SHP77 (cell line): ENCODE data around the gene RHO.

Experiments
- DNase-seq, 2 experiments: peaks; one replicate each; lab custom pipeline; 2025; lab: John Stamatoyannopoulos, UW

The RHO gene

DNA sequence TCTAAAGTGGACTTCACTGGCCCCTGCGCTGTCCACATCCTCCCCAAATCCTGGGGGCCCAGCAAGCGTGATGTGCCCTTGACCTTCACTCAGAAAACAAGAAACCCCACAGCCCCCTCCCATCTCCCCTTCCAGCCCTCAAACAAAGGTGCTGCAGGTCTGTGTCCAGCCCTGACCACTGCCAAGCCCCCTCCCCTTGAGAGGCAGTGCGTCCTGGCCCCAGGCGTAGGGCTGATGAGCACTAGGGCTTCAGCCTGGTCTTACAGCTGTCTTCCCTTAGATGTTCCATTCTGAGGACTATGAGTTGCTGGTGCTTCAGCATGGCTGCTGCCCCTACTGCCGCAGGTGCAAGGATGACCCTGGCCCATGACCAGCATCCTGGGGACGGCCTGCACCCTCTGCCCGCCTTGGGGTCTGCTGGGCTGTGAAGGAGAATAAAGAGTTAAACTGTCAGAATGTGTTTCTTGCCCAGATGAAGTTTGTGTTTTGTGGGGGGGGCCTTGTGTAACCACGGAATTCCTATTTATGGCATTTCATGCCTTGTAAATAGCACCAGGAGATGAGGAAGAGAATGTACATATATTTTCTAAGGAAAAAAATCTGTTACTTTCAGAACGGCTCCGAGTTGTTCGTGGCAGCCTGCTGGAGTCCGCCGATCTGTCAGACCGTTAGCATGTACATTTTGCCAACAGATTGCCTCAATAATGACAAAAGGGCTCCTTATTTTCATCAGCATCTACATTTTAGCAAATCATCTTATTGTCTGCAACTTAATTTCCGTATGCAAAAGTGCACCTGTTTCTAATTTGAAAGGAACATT is 8.3 kb upstream of the RHO start:
- no peak for DNase-seq

DNA sequence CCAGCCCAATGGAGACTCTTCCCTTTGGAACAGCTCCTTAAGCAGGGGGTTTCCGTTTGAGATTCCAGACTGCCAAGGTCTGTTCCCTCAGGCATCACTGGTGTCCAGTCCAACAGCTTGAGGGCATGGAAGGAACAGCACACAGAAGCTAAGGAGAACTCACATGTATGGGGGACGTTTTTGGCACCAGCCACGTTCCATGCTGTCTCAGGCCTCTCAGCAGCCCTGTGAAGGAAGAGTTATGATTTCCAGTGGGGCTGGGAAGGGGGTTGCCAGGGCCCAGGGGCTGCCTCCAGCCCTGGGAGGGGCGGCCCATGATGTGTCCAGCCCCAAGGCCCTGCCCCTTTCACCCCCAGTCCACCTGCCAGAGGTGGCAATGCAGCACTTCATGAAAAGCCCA is 7.5 kb upstream of the RHO start:
- DNase-seq = no peak

DNA sequence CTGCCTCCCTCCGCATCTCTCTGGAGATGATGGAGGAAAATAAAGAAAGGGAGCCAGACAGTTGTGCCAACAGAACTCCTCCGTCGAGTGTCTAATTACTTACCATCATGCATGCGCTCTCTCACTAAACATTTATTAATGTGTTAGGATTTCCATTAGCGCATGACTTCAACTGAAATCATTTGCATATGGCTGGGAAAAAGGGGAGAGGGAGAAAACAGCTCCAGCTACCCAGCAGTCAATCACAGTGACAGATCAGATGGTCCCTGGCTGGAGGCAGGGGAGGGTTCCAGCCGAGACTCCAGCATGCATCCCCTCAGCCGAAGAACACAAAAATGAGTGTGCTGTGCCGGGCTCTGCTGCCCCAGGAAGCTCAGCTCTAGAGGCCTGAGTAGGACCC is 6.8 kb upstream of the RHO start:
- no peak for DNase-seq

DNA sequence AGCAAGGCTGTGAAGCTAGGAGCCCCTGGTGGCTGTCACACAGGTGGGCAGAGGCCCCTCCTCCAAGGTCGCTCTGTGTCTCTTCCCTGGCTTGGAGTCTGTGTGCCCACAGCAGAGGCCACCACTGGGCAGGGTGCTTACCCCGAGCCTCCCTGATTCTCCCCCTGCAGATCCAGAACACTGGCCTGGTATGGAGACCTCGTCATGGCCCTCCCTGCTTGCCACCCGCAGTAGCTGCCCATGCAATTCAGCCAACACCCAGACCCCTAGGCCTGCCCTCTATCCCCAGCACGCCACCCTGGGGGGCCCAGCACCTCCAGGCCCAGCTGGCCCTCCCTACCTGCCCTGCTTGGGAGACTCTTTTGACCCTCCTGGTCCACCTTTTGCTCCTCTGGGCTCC is 5.5 kb upstream of the RHO start:
- no peak for DNase-seq

DNA sequence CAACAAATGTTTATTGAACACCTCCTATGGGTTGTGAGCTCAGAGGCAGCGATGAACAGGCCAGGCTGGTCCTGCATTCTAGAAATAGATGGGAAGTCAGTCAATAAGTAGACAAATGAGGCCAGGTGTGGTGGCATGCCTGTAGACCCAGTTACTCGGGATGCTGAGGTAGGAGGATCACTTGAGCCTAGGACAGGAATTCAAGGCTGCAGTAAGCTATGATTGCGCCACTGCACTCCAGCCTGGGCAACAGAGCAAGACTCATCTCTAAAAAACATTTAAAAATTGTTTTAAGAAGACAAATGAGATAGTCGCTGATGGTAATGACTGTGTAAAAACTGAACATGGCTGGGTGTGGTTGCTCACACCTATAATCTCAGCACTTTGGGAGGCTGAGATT is 4.4 kb upstream of the RHO start:
- DNase-seq = no peak

DNA sequence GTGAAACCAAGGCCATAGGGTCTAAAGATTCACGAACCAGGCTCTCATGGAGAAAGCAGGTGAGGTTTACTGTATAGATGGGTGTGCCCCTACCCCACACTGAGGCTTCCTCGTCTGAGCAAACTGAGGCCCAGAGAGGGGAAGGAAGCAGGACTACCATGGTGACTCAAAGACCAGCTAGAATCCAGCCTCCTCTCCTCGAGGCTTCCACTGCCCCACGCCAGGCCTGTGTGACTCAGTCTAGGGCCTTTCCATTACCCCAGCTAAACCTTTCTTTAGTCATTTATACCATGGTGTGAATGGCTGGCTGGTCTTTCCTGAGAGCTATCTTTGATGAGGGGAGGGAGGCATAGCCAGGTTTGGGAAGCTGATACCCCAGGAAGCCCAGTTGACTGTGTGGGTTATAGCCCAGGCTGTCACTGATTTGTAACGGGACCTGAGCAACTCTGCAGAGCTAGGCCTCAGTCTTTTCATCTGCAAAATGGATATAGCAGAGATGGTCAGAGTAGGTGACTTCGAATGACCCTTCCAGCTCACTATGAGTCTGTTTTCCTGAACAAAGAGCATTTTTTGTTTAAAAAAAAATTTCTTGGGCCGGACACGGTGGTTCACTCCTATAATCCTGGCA is 3.0 kb upstream of the RHO start:
- DNase-seq = no peak

DNA sequence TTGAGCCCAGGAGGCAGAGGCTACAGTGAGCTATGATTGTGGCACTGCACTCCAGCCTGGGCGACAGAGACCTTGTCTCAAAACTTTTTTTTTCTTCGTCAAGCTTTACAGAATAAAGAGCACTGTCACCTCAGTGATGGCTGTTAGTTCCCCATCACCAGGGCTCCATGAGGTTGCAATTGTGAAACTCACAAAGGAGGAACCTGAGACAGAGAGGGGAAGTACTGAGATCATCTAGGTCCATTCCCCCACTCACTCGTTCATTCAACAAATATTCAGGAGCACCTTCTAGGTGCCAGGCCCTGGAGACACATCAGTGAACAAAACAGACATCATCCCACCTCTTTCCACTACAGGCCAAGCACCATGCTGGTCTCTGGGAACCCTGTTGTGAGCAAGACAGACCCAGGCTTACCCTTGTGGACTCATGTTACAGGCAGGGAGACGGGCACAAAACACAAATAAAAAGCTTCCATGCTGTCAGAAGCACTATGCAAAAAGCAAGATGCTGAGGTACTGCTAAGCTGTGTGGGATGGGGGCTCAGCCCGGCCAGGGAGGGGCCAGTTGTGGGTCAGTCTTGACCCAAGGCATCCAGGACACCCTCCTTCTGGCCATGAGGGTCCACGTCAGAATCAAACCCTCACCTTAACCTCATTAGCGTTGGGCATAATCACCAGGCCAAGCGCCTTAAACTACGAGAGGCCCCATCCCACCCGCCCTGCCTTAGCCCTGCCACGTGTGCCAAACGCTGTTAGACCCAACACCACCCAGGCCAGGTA is 2.1 kb upstream of the RHO start:
- DNase-seq = no peak

DNA sequence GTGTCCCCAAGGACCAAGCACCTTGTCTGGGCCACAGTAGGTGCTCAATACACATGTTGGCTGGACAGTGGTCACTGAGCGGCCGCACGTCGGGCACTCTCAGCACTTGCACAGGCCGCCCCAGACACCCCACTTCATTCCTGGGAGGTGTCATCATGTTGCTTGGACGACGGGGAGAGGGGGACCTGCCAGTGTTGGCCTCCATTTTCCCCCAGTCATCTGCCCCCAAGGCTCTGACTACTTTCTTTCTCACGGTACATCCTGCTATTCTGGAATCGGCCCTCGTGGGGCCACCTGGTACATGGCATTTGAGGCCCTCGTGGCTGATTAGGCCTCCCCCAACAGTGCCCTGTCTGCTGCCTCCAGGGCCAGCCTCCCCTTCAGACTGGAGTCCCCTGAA is 1.2 kb upstream of the RHO start:
- DNase-seq = no peak

DNA sequence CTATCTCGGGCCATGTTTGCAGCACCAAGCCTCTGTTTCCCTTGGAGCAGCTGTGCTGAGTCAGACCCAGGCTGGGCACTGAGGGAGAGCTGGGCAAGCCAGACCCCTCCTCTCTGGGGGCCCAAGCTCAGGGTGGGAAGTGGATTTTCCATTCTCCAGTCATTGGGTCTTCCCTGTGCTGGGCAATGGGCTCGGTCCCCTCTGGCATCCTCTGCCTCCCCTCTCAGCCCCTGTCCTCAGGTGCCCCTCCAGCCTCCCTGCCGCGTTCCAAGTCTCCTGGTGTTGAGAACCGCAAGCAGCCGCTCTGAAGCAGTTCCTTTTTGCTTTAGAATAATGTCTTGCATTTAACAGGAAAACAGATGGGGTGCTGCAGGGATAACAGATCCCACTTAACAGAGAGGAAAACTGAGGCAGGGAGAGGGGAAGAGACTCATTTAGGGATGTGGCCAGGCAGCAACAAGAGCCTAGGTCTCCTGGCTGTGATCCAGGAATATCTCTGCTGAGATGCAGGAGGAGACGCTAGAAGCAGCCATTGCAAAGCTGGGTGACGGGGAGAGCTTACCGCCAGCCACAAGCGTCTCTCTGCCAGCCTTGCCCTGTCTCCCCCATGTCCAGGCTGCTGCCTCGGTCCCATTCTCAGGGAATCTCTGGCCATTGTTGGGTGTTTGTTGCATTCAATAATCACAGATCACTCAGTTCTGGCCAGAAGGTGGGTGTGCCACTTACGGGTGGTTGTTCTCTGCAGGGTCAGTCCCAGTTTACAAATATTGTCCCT is 1.2 kb downstream of the RHO start:
- no peak for DNase-seq

DNA sequence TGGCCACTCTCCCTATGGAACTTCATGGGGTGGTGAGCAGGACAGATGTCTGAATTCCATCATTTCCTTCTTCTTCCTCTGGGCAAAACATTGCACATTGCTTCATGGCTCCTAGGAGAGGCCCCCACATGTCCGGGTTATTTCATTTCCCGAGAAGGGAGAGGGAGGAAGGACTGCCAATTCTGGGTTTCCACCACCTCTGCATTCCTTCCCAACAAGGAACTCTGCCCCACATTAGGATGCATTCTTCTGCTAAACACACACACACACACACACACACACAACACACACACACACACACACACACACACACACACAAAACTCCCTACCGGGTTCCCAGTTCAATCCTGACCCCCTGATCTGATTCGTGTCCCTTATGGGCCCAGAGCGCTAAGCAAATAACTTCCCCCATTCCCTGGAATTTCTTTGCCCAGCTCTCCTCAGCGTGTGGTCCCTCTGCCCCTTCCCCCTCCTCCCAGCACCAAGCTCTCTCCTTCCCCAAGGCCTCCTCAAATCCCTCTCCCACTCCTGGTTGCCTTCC is 1.9 kb downstream of the RHO start:
- DNase-seq = no peak

DNA sequence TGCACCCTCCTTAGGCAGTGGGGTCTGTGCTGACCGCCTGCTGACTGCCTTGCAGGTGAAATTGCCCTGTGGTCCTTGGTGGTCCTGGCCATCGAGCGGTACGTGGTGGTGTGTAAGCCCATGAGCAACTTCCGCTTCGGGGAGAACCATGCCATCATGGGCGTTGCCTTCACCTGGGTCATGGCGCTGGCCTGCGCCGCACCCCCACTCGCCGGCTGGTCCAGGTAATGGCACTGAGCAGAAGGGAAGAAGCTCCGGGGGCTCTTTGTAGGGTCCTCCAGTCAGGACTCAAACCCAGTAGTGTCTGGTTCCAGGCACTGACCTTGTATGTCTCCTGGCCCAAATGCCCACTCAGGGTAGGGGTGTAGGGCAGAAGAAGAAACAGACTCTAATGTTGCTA is 2.4 kb downstream of the RHO start:
- DNase-seq = no peak

DNA sequence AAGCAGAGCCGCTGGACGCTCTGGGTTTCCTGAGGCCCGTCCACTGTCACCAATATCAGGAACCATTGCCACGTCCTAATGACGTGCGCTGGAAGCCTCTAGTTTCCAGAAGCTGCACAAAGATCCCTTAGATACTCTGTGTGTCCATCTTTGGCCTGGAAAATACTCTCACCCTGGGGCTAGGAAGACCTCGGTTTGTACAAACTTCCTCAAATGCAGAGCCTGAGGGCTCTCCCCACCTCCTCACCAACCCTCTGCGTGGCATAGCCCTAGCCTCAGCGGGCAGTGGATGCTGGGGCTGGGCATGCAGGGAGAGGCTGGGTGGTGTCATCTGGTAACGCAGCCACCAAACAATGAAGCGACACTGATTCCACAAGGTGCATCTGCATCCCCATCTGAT is 3.3 kb downstream of the RHO start:
- DNase-seq = no peak

DNA sequence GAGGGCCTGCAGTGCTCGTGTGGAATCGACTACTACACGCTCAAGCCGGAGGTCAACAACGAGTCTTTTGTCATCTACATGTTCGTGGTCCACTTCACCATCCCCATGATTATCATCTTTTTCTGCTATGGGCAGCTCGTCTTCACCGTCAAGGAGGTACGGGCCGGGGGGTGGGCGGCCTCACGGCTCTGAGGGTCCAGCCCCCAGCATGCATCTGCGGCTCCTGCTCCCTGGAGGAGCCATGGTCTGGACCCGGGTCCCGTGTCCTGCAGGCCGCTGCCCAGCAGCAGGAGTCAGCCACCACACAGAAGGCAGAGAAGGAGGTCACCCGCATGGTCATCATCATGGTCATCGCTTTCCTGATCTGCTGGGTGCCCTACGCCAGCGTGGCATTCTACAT is 3.8 kb downstream of the RHO start:
- no peak for DNase-seq

DNA sequence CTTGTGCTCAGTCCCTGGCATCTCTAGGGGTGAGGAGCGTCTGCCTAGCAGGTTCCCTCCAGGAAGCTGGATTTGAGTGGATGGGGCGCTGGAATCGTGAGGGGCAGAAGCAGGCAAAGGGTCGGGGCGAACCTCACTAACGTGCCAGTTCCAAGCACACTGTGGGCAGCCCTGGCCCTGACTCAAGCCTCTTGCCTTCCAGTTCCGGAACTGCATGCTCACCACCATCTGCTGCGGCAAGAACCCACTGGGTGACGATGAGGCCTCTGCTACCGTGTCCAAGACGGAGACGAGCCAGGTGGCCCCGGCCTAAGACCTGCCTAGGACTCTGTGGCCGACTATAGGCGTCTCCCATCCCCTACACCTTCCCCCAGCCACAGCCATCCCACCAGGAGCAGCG is 5.0 kb downstream of the RHO start:
- DNase-seq = no peak

DNA sequence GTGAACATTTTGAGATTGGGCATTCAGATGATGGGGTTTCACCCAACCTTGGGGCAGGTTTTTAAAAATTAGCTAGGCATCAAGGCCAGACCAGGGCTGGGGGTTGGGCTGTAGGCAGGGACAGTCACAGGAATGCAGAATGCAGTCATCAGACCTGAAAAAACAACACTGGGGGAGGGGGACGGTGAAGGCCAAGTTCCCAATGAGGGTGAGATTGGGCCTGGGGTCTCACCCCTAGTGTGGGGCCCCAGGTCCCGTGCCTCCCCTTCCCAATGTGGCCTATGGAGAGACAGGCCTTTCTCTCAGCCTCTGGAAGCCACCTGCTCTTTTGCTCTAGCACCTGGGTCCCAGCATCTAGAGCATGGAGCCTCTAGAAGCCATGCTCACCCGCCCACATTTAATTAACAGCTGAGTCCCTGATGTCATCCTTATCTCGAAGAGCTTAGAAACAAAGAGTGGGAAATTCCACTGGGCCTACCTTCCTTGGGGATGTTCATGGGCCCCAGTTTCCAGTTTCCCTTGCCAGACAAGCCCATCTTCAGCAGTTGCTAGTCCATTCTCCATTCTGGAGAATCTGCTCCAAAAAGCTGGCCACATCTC is 6.1 kb downstream of the RHO start:
- DNase-seq = no peak

DNA sequence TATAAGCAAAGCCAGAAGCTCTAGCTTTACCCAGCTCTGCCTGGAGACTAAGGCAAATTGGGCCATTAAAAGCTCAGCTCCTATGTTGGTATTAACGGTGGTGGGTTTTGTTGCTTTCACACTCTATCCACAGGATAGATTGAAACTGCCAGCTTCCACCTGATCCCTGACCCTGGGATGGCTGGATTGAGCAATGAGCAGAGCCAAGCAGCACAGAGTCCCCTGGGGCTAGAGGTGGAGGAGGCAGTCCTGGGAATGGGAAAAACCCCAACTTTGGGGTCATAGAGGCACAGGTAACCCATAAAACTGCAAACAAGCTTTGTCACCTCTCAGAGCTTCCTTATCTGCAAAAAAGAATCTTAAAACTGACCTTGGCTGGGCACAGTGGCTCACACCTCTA is 6.6 kb downstream of the RHO start:
- DNase-seq = no peak

DNA sequence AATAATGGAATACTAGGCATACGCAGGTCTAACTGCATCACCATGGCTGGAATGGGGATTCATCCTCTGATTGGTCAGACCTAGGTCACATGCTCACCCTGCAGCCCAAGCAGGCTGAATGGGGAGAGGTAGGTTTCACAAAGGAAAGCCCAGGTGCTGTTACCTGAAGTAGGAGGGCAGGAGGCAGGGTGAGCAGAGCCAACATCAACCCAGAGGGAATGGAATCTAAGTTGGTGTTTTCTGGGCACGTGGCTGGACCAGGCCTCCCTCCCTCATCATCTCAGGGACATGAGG is 7.9 kb downstream of the RHO start:
- no peak for DNase-seq

DNA sequence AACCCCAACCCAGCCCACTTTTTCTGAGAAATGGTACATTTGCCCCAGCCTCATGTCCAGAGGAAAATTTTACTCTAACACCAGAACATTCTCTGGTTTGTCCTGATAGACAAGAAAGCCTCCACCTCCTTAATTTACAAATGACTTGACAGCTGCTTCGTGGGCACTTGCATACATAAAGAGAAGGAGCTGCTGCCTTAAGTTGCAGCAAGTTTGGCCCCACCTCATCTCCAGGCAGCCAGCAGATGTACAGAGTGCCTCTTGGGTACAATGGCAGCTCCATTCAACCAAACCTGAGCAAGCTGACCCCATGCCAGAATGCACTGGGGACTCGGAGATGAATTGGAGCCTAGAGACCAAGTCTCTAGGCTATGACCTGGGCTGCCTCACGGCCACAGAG is 8.4 kb downstream of the RHO start:
- DNase-seq = no peak

DNA sequence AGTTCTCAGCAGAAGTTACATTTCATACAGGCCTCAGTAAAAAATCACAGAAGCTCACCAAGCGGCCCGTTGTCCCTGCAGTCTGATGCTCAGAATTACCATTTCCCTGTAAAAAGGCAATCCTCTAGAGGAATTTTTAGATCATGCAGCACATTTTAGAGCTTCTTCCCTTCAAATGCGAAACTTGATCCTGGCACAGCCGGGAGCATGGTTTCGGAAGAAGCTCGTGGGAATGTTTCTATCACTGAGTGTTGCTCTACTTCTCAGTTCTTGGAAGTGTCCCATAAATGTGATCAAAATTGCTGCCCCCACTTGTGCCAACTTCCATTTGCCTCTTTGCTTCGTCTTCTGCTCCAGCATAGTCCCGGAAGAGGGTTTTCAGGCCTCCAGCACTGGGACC is 10.8 kb downstream of the RHO start:
- DNase-seq = no peak

DNA sequence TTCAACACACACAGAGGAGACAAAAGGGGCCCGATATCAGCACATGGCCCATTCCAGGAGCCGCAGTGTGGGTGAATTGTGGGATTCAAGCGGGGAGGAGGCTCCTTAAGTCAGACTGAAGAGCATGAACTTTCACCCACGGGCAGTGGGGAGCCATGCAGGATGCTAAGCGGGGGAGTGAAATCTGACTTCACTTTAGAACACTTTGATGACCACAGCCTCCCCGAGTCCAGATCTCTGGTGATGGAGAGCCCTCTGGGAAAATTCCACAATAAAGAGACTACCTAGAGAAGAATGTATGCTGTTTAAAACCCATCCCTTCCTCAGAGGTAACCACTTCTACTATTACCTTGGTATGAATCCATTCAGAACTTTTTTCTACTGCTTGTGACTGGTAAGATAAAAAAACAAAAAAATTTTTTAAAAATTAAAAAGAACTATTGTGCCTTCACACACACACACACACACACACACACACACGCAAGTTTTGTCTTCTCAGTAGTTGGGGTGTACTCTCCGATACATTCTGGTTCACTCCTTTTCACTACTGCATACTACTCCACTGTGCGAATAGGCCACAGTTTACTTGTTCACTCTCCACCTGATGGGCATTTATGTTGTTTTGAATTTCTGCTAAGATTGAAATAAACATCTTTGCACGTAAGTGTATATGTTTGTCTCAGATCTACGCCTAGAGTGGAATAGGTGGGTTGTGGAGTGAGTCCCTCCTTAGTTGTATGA is 12.5 kb downstream of the RHO start:
- no peak for DNase-seq

DNA sequence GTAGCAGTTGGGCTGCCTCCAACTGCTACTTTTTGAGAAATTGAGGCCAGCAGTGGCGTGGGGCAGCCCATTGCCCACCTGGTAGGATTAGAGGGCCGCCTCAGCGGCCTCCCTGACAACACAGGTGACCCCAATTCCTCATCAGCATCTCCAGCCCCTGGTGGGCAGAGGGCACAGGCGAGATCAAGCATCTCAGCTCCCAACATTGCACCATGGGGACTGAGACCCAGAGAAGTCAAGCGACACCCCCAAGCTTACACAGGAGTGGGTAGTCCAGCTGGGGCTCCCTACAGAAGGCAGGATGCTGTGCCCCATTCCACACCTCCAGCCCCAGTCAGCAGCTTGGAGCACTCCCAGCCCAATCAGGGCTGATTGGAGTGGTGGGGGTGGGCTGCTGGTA is 14.3 kb downstream of the RHO start:
- no peak for DNase-seq
